H1 (cell line): Measurements from ENCODE around the gene ENTPD2. TPM values are rescaled to one million over a fixed set of nuclear protein-coding genes. Genes with fewer than 3 reads are reported as not detected.

Experiments used
- CTCF ChIA-PET: fragments of 300-600 bp; sonication (Branson Sonifier 250); formaldehyde crosslinking; loops from one replicate; lab custom pipeline; 2021; ENCODE audit not compliant: partially characterized antibody; lab: Charles Lee
- POLR2A ChIA-PET: fragments of 300-600 bp; sonication (Branson Sonifier 250); formaldehyde crosslinking; loops from one replicate; lab custom pipeline; 2021; ENCODE audit warnings: inconsistent platforms; ENCODE audit not compliant: partially characterized antibody; lab: Charles Lee
- DNase-seq, 2 experiments: peaks; one replicate each; pipeline versions ENCODE4 v3.0.0 to v3.0.0-alpha.2; 2010 to 2022; ENCODE audit warnings: low spot score in 2 of 2, low read depth in 1 of 2, mixed read lengths in 1 of 2
- FAIRE-seq: peaks from 2 replicates; lab custom pipeline; 2011; peaks lifted over from hg19 to GRCh38; lab: Jason Lieb, UNC
- H2AFZ ChIP-seq: 2 replicates; pipeline ENCODE4 v1.8.1; 2012; ENCODE audit warnings: low read length, inconsistent platforms
- H2AK5ac ChIP-seq: 2 replicates; pipeline ENCODE4 v1.6.1; 2013; ENCODE audit warnings: low read depth, low read length
- H2BK120ac ChIP-seq: replicated peaks from 2 replicates; pipeline ENCODE3; 2013; ENCODE audit warnings: low read depth, low read length, inconsistent platforms
- H2BK12ac ChIP-seq: 2 replicates; pipeline ENCODE4 v1.6.1; 2013; ENCODE audit warnings: low read depth, low read length
- H2BK15ac ChIP-seq: 2 replicates; pipeline ENCODE4 v1.6.1; 2013; ENCODE audit warnings: low read length
- H2BK20ac ChIP-seq: 2 replicates; pipeline ENCODE4 v1.6.1; 2013; ENCODE audit warnings: low read length
- H2BK5ac ChIP-seq: 2 replicates; pipeline ENCODE4 v1.6.1; 2013; ENCODE audit warnings: low read depth, low read length
- H3K14ac ChIP-seq: 2 replicates; pipeline ENCODE4 v1.6.1; 2013; ENCODE audit warnings: inconsistent platforms; ENCODE audit not compliant: insufficient read length
- H3K18ac ChIP-seq: 2 replicates; pipeline ENCODE4 v1.6.1; 2013; ENCODE audit warnings: low read length; ENCODE audit errors: extremely low read depth
- H3K23ac ChIP-seq: 2 replicates; pipeline ENCODE4 v1.6.1; 2013; ENCODE audit warnings: inconsistent platforms; ENCODE audit not compliant: insufficient read length
- H3K23me2 ChIP-seq: 2 replicates; pipeline ENCODE4 v1.6.1; 2013; ENCODE audit warnings: low read depth, low read length
- H3K27ac ChIP-seq: 2 replicates; pipeline ENCODE4 v1.6.1; 2011; ENCODE audit warnings: low read depth, low read length, inconsistent platforms
- H3K27me3 ChIP-seq, 4 experiments: replicated peaks in 1 of 4; 1 replicate in 1 of 4; 2 replicates in 3 of 4; pipeline versions ENCODE4 v1.6.1 to v1.8.1; 2011 to 2013; ENCODE audit warnings: low read length in 3 of 4, mild to moderate bottlenecking in 3 of 4, inconsistent platforms in 2 of 4, mixed read lengths in 2 of 4, moderate library complexity in 1 of 4; ENCODE audit not compliant: control insufficient read depth in 3 of 4, insufficient read depth in 3 of 4; ENCODE audit errors: extremely low read depth in 1 of 4
- H3K36me3 ChIP-seq, 4 experiments: 2 replicates each; pipeline versions ENCODE4 v1.6.1 to v1.8.1; 2011 to 2013; ENCODE audit warnings: mild to moderate bottlenecking in 4 of 4, low read length in 3 of 4, moderate library complexity in 2 of 4, control low read depth in 1 of 4, inconsistent platforms in 1 of 4; ENCODE audit not compliant: insufficient read depth in 4 of 4, control insufficient read depth in 2 of 4
- H3K4ac ChIP-seq: replicated peaks from 2 replicates; pipeline ENCODE3; 2013; ENCODE audit warnings: low read length, low read depth, mixed read lengths, inconsistent platforms; ENCODE audit not compliant: insufficient read length
- H3K4me1 ChIP-seq, 4 experiments: replicated peaks in 1 of 4; 1 replicate in 1 of 4; 2 replicates in 3 of 4; pipeline versions ENCODE4 v1.6.1 to v1.8.1; 2011 to 2013; ENCODE audit warnings: low read length in 3 of 4, inconsistent platforms in 2 of 4, mixed read lengths in 1 of 4; ENCODE audit not compliant: insufficient read depth in 4 of 4, control insufficient read depth in 3 of 4
- H3K4me2 ChIP-seq, 2 experiments: 2 replicates each; pipeline versions ENCODE4 v1.6.1 to v1.8.1; 2011 to 2013; ENCODE audit warnings: low read depth in 2 of 2, low read length in 2 of 2, control low read depth in 1 of 2, inconsistent platforms in 1 of 2, mild to moderate bottlenecking in 1 of 2; ENCODE audit not compliant: insufficient read depth in 1 of 2
- H3K4me3 ChIP-seq, 4 experiments: fragments of 200-600, 300-600 bp in 1 of 4; sonication (generic), shearing (Covaris generic), sonication (Bioruptor Twin) in 1 of 4; 2 replicates each; pipeline versions ENCODE4 v1.5.1 to v1.8.1; 2011 to 2016; ENCODE audit warnings: low read length in 4 of 4, low read depth in 3 of 4, control low read depth in 2 of 4, inconsistent platforms in 2 of 4, mild to moderate bottlenecking in 2 of 4, mixed read lengths in 1 of 4, moderate library complexity in 1 of 4; ENCODE audit not compliant: insufficient read depth in 2 of 4; ENCODE audit errors: extremely low read depth in 1 of 4
- H3K56ac ChIP-seq: replicated peaks from 2 replicates; pipeline ENCODE3; 2013; ENCODE audit warnings: low read depth, mild to moderate bottlenecking, mixed read lengths, low read length, inconsistent platforms; ENCODE audit not compliant: insufficient read length
- H3K79me1 ChIP-seq: 2 replicates; pipeline ENCODE4 v1.6.1; 2013; ENCODE audit warnings: low read depth, low read length, control low read depth
- H3K79me2 ChIP-seq, 2 experiments: 2 replicates each; pipeline versions ENCODE4 v1.6.1 to v1.8.1; 2012 to 2013; ENCODE audit warnings: low read length in 2 of 2, mild to moderate bottlenecking in 2 of 2, inconsistent platforms in 1 of 2; ENCODE audit not compliant: insufficient read depth in 2 of 2, control insufficient read depth in 1 of 2
- H3K9ac ChIP-seq, 4 experiments: replicated peaks in 1 of 4; 1 replicate in 1 of 4; 2 replicates in 3 of 4; pipeline versions ENCODE4 v1.6.1 to v1.8.1; 2011 to 2013; ENCODE audit warnings: low read depth in 3 of 4, low read length in 3 of 4, control low read depth in 2 of 4, mild to moderate bottlenecking in 2 of 4, moderate library complexity in 2 of 4, inconsistent platforms in 1 of 4; ENCODE audit errors: extremely low read depth in 1 of 4
- H3K9me3 ChIP-seq, 2 experiments: 2 replicates each; pipeline versions ENCODE4 v1.6.1 to v1.8.1; 2012 to 2013; ENCODE audit warnings: mild to moderate bottlenecking in 2 of 2, moderate library complexity in 2 of 2, control low read depth in 1 of 2, inconsistent platforms in 1 of 2, low read depth in 1 of 2, low read length in 1 of 2, mixed read lengths in 1 of 2; ENCODE audit not compliant: insufficient read depth in 2 of 2
- H4K20me1 ChIP-seq, 2 experiments: replicated peaks in 1 of 2; 2 replicates each; pipeline versions ENCODE3 to v1.8.1; 2011 to 2013; ENCODE audit warnings: inconsistent platforms in 2 of 2, low read length in 2 of 2, mild to moderate bottlenecking in 1 of 2; ENCODE audit not compliant: insufficient read depth in 2 of 2, control insufficient read depth in 1 of 2
- H4K5ac ChIP-seq: 2 replicates; pipeline ENCODE4 v1.6.1; 2013; ENCODE audit warnings: low read length, low read depth, mixed read lengths, inconsistent platforms; ENCODE audit not compliant: insufficient read length
- H4K8ac ChIP-seq: 2 replicates; pipeline ENCODE4 v1.8.0; 2013; ENCODE audit warnings: mild to moderate bottlenecking, moderate library complexity, low read length, inconsistent platforms; ENCODE audit not compliant: insufficient read depth; ENCODE audit errors: extremely low read depth
- H4K91ac ChIP-seq: replicated peaks from 2 replicates; pipeline ENCODE3; 2013; ENCODE audit warnings: low read length, mixed read lengths, inconsistent platforms; ENCODE audit not compliant: insufficient read length
- EP300 ChIP-seq, 2 experiments: IDR thresholded peaks; 1 replicate in 1 of 2; 2 replicates in 1 of 2; pipeline ENCODE4 v1.6.1; 2011 to 2012; ENCODE audit warnings: low read depth in 2 of 2, low read length in 2 of 2, mild to moderate bottlenecking in 2 of 2, borderline replicate concordance in 1 of 2, inconsistent platforms in 1 of 2, moderate library complexity in 1 of 2
- FOSL1 ChIP-seq: IDR thresholded peaks from 2 replicates; pipeline ENCODE4 v1.6.1; 2011; ENCODE audit warnings: mild to moderate bottlenecking, low read depth, low read length, moderate library complexity; ENCODE audit not compliant: insufficient read depth
- GABPA ChIP-seq: IDR thresholded peaks from 2 replicates; pipeline ENCODE4 v1.6.1; 2011; ENCODE audit warnings: mild to moderate bottlenecking, low read length, moderate library complexity, borderline replicate concordance; ENCODE audit not compliant: insufficient read depth
- TBP ChIP-seq: IDR thresholded peaks from 2 replicates; pipeline ENCODE4 v1.6.1; 2011; ENCODE audit warnings: low read depth, low read length, improper control_type of control experiment
- WGBS, 2 experiments: shearing (Covaris generic) in 1 of 2; methylation state at CpG; one replicate each; pipeline versions ENCODE4 v1.1.6 to v1.1.7; 2013 to 2015; ENCODE audit warnings: low lambda C conversion rate in 2 of 2, mixed read lengths in 2 of 2, inconsistent platforms in 1 of 2, low coverage in 1 of 2, missing lambda C conversion rate in 1 of 2; ENCODE audit not compliant: insufficient replicate concordance in 2 of 2, insufficient coverage in 1 of 2, insufficient read length in 1 of 2; ENCODE audit errors: extremely low coverage in 1 of 2, missing lambda C conversion rate in 1 of 2; 5-methylcytosine and 5-hydroxymethylcytosine counted together
- polyA plus RNA-seq, 7 experiments: library from polyadenylated mRNA; depleted of rRNA in 3 of 7; stranded (reverse) in 5 of 7; unstranded in 2 of 7; fragments of >200 nt in 5 of 7; fragments of 200-250 nt in 2 of 7; gene quantifications; 1 replicate in 5 of 7; 2 replicates in 1 of 7; 4 replicates in 1 of 7; pipeline versions ENCODE4 v1.2.1 to v1.2.3, GENCODE V29; 2011 to 2013; ENCODE audit warnings: missing spikeins in 2 of 7, mixed read lengths in 2 of 7
- total RNA-seq: library from RNA; stranded (reverse); fragmentation: NEBNext Ultra II Directional; extraction: Animal tissue kit (Norgen Biotek cat#: 25700); gene quantifications from 2 replicates; pipeline ENCODE4 v1.2.1, GENCODE V29; 2021

ENTPD2 gene
- total and polyA plus RNA-seq, 2 of the 8 experiments (the other 6 are each of a cell fraction or from before 2014, with no cell fraction given): 0.65 to 3.8 TPM

- ChIA-PET POLR2A (interaction anchor here (1.1 to 1.5 kb wide), 6 partner anchors 11 to 338 kb away, joined by 3 to 4 read pairs (median 4); no protein-coding TSS in a partner anchor), CTCF (interaction anchor here (0.6 to 13.5 kb wide), 25 partner anchors 8 to 325 kb away, joined by 3 to 291 read pairs (median 6); partner anchors contain the start of genes ABCA2, ENTPD2, FUT7 and MAN1B1)
- DNase-seq: no peak
Measured at GRCh38 chr9:137066096-137066861, 12.4 kb upstream of the ENTPD2 start.

More at GRCh38 chr9:137066096-137066861, 12.4 kb upstream of the ENTPD2 start:
- Histone ChIP-seq H3K4ac (no peak overlapping the region), H2BK5ac (no peak overlapping the region), H4K5ac (no peak overlapping the region), H2BK12ac (no peak overlapping the region), H3K23me2 (peaks cover 13% of the 10 kb centered on the region), H3K23ac (no peak overlapping the region), H4K91ac (no peak overlapping the region), H3K27ac (no peak overlapping the region), H2AK5ac (no peak overlapping the region), H2BK120ac (no peak overlapping the region), H3K4me2 (no peak overlapping the region), H3K79me1 (peaks cover 2% of the 10 kb centered on the region; the same call in 1 of the 2 replicates), H3K9ac (no peak overlapping the region), H3K14ac (no peak overlapping the region), H3K79me2 (no peaks in the 10 kb centered on the region), H4K20me1 (peaks cover 23 to 25% of the 10 kb centered on the region in 2 experiments), H3K18ac (no peak overlapping the region), H3K4me1 (peaks cover 0 to 24% (median 17%) of the 10 kb centered on the region in 4 experiments; a peak in 6 of 7 replicates), H3K27me3 (peaks cover 0 to 15% (median 7%) of the 10 kb centered on the region in 4 experiments; a peak in 5 of 7 replicates), H4K8ac (no peak overlapping the region), H3K4me3 (no peak overlapping the region), H3K9me3 (no peaks in the 10 kb centered on the region), H2BK20ac (no peak overlapping the region), H2BK15ac (no peak overlapping the region), H3K56ac (no peak overlapping the region), H2AFZ (no peak overlapping the region), H3K36me3 (no peaks in the 10 kb centered on the region)
- FAIRE-seq: no peak
- TF ChIP-seq FOSL1 (no peak), EP300 (IDR thresholded peaks at IDR 0.05; ENCODE audit: borderline replicate concordance in 1 of 2, low read depth in 2 of 2, low read length in 2 of 2) (no peak), TBP (no peak), GABPA (no peak)
- WGBS, 2 experiments: 96% methylated on average over 23 of the region's 26 CpGs; no CpG with 5 or more reads in 1 of the 2 experiments
